ENCODE measurements around the gene ST3GAL2.
A peak's percentile ranks its signal among the peaks of the same experiment; 100 is the strongest.

The ST3GAL2 gene

GRCh38 chr16:70433458-70434103, 5.3 kb downstream of the ST3GAL2 start:
- Mint-ChIP-seq H3K27me3 (no peaks in the 10 kb centered on the region), H3K9me3 (no peaks in the 10 kb centered on the region), H3K27ac (peak overlapping the region; percentile 10 to 72), H3K4me1 (peaks cover 83% of the 10 kb centered on the region), H3K4me3 (no peak overlapping the region)
- no peak for ATAC-seq
- no peak for DNase-seq

- DNase-seq = no peak
- peaks cover 90% of the 10 kb centered on the region for H3K4me1 Mint-ChIP-seq
- H3K4me3 Mint-ChIP-seq = peak overlapping the region in 1 of 2 donors; percentile 20
- no peak for ATAC-seq
- peak overlapping the region; percentile 31 to 34 for H3K27ac Mint-ChIP-seq
- H3K27me3 Mint-ChIP-seq = no peaks in the 10 kb centered on the region
- no peaks in the 10 kb centered on the region for H3K9me3 Mint-ChIP-seq
Observed at GRCh38 chr16:70432723-70433457, 6.0 kb downstream of the ST3GAL2 start.

GRCh38 chr16:70432356-70432722, 6.6 kb downstream of the ST3GAL2 start:
- ATAC-seq = no peak
- H3K4me3 Mint-ChIP-seq = peak overlapping the region in 1 of 2 donors; percentile 10

GRCh38 chr16:70430667-70431536, 8.0 kb downstream of the ST3GAL2 start:
- H3K4me1 Mint-ChIP-seq = peaks cover 85% of the 10 kb centered on the region
- H3K27ac Mint-ChIP-seq = peak overlapping the region; percentile 64 to 86
- ATAC-seq (peak; percentile 75), DNase-seq (peak; percentile 20 to 64)
- peak overlapping the region; percentile 69 to 84 for H3K4me3 Mint-ChIP-seq
- no peaks in the 10 kb centered on the region for H3K9me3 Mint-ChIP-seq
- no peaks in the 10 kb centered on the region for H3K27me3 Mint-ChIP-seq

More at GRCh38 chr16:70432356-70432722, 6.6 kb downstream of the ST3GAL2 start:
- H3K27me3 Mint-ChIP-seq = no peaks in the 10 kb centered on the region
- H3K9me3 Mint-ChIP-seq = no peaks in the 10 kb centered on the region
- H3K27ac Mint-ChIP-seq = no peak overlapping the region
- no peak for DNase-seq
- H3K4me1 Mint-ChIP-seq = peaks cover 90% of the 10 kb centered on the region

- DNase-seq = no peak
- H3K27me3 Mint-ChIP-seq = no peaks in the 10 kb centered on the region
- peaks cover 92% of the 10 kb centered on the region for H3K4me1 Mint-ChIP-seq
- H3K4me3 Mint-ChIP-seq = peak overlapping the region; percentile 69 to 84
- H3K27ac Mint-ChIP-seq = peak overlapping the region; percentile 81 to 86
- peak; percentile 19 for ATAC-seq
- H3K9me3 Mint-ChIP-seq = no peaks in the 10 kb centered on the region
Observed at GRCh38 chr16:70429888-70430666, 8.8 kb downstream of the ST3GAL2 start.

- peak overlapping the region; percentile 64 to 78 for H3K4me3 Mint-ChIP-seq
Observed at GRCh38 chr16:70428178-70428998, 10.5 kb downstream of the ST3GAL2 start.

GRCh38 chr16:70427786-70428177, 11.1 kb downstream of the ST3GAL2 start:
- Mint-ChIP-seq H3K9me3 (no peaks in the 10 kb centered on the region), H3K27me3 (no peaks in the 10 kb centered on the region), H3K27ac (peak overlapping the region; percentile 45 to 97), H3K4me3 (peak overlapping the region; percentile 64 to 78), H3K4me1 (peaks cover 84% of the 10 kb centered on the region)
- DNase-seq (no peak), ATAC-seq (no peak)

More at GRCh38 chr16:70428178-70428998, 10.5 kb downstream of the ST3GAL2 start:
- H3K27me3 Mint-ChIP-seq = no peaks in the 10 kb centered on the region
- DNase-seq = peak in 1 of 2 donors; percentile 78
- H3K9me3 Mint-ChIP-seq = no peaks in the 10 kb centered on the region
- peak; percentile 72 for ATAC-seq
- peak overlapping the region; percentile 74 to 97 for H3K27ac Mint-ChIP-seq
- peaks cover 84% of the 10 kb centered on the region for H3K4me1 Mint-ChIP-seq

- ATAC-seq (no peak), DNase-seq (no peak)
- no peak overlapping the region for H3K27ac Mint-ChIP-seq
- no peaks in the 10 kb centered on the region for H3K27me3 Mint-ChIP-seq
- H3K4me3 Mint-ChIP-seq = no peak overlapping the region
- H3K9me3 Mint-ChIP-seq = no peaks in the 10 kb centered on the region
- peaks cover 84% of the 10 kb centered on the region for H3K4me1 Mint-ChIP-seq
Observed at GRCh38 chr16:70422543-70422942, 16.4 kb downstream of the ST3GAL2 start.

- Mint-ChIP-seq H3K4me3 (no peak overlapping the region), H3K9me3 (no peaks in the 10 kb centered on the region), H3K27me3 (no peaks in the 10 kb centered on the region), H3K4me1 (peaks cover 84% of the 10 kb centered on the region), H3K27ac (no peak overlapping the region)
- no peak for DNase-seq
- no peak for ATAC-seq
Observed at GRCh38 chr16:70421473-70422311, 17.2 kb downstream of the ST3GAL2 start.

- H3K4me3 Mint-ChIP-seq = no peak overlapping the region
Observed at GRCh38 chr16:70421014-70421413, 17.9 kb downstream of the ST3GAL2 start.

GRCh38 chr16:70419384-70420327, 19.2 kb downstream of the ST3GAL2 start:
- no peaks in the 10 kb centered on the region for H3K9me3 Mint-ChIP-seq
- H3K4me3 Mint-ChIP-seq = peak overlapping the region; percentile 74 to 76
- peak; percentile 42 for ATAC-seq
- DNase-seq = no peak
- peaks cover 80% of the 10 kb centered on the region for H3K4me1 Mint-ChIP-seq
- H3K27me3 Mint-ChIP-seq = no peaks in the 10 kb centered on the region
- peak overlapping the region; percentile 94 to 95 for H3K27ac Mint-ChIP-seq

More at GRCh38 chr16:70421014-70421413, 17.9 kb downstream of the ST3GAL2 start:
- Mint-ChIP-seq H3K9me3 (no peaks in the 10 kb centered on the region), H3K27ac (no peak overlapping the region), H3K27me3 (no peaks in the 10 kb centered on the region), H3K4me1 (peaks cover 90% of the 10 kb centered on the region)
- ATAC-seq (no peak), DNase-seq (no peak)

GRCh38 chr16:70418993-70419318, 19.9 kb downstream of the ST3GAL2 start:
- H3K4me1 Mint-ChIP-seq = peaks cover 84% of the 10 kb centered on the region
- peak; percentile 52 for ATAC-seq
- DNase-seq = no peak
- no peaks in the 10 kb centered on the region for H3K27me3 Mint-ChIP-seq
- H3K4me3 Mint-ChIP-seq = peak overlapping the region; percentile 74 to 76
- peak overlapping the region; percentile 94 to 95 for H3K27ac Mint-ChIP-seq
- H3K9me3 Mint-ChIP-seq = no peaks in the 10 kb centered on the region

Data from stimulated activated naive CD8-positive, alpha-beta T cell treated with anti-CD3 and anti-CD28 coated beads, Interleukin-15, amount 100 ng/mL, for 72 hours (primary cell).